Activated CD4-positive, alpha-beta memory T cell treated with anti-CD3 and anti-CD28 coated beads for 36 hours (primary cell): ENCODE measurements around the gene ABCA9. TPM values are rescaled to one million over a fixed set of nuclear protein-coding genes. Genes with fewer than 3 reads are reported as not detected.

Experiments
- CTCF ChIA-PET: fragments of 350-600 bp; sonication (Branson Sonifier 250); formaldehyde crosslinking; loops from one replicate; lab custom pipeline; 2021; ENCODE audit warnings: antibody characterized with exemption, inconsistent platforms; lab: Charles Lee
- POLR2A ChIA-PET: fragments of 350-600 bp; sonication (Branson Sonifier 250); formaldehyde crosslinking; loops from one replicate; lab custom pipeline; 2021; ENCODE audit warnings: antibody characterized with exemption; lab: Charles Lee
- DNase-seq: peaks from one replicate; pipeline ENCODE4 v3.0.0-alpha.2; 2020
- H3K27ac Mint-ChIP-seq: one replicate; pipeline ENCODE4 v1.8.0; 2021; ENCODE audit warnings: mixed read lengths
- H3K27me3 Mint-ChIP-seq: one replicate; pipeline ENCODE4 v1.8.0; 2021; ENCODE audit warnings: mixed read lengths
- H3K36me3 Mint-ChIP-seq: one replicate; pipeline ENCODE4 v1.8.0; 2021; ENCODE audit warnings: mixed read lengths
- H3K4me1 Mint-ChIP-seq: one replicate; pipeline ENCODE4 v1.8.0; 2021; ENCODE audit warnings: low read depth, mixed read lengths
- H3K4me3 Mint-ChIP-seq: one replicate; pipeline ENCODE4 v1.8.0; 2021; ENCODE audit warnings: mild to moderate bottlenecking, mixed read lengths
- H3K9me3 Mint-ChIP-seq: one replicate; pipeline ENCODE4 v1.8.0; 2021; ENCODE audit warnings: mixed read lengths
- intact Hi-C: fragments of 100-400 bp; cut with micrococcal nuclease; formaldehyde crosslinking; loops from one replicate; pipeline ENCODE4 v1.15.1; 2023
- microRNA-seq: library from miRNA; unstranded; fragments of <30 nt; microRNA quantifications from one replicate; pipeline ENCODE4 v1.2.0, GENCODE V29; 2022; ENCODE audit warnings: borderline number of aligned reads, borderline microRNAs expressed, borderline replicate concordance
- total RNA-seq, 2 experiments: library from RNA; stranded (reverse); gene quantifications; one replicate each; pipeline ENCODE4 v1.2.3, GENCODE V29; 2021

ABCA9 gene
- total RNA-seq, 2 experiments from 2014 or later, result not detected

GRCh38 chr17:68937890-68938514, 122.7 kb downstream of the ABCA9 start:
- no peaks in the 10 kb centered on the region for H3K36me3 Mint-ChIP-seq
- no peak for DNase-seq
- no peaks in the 10 kb centered on the region for H3K9me3 Mint-ChIP-seq
- ChIA-PET POLR2A (no interaction called here), CTCF (no interaction called here)
- H3K4me1 Mint-ChIP-seq, result no peaks in the 10 kb centered on the region
- no peak overlapping the region for H3K27ac Mint-ChIP-seq
- intact Hi-C loops, result no loop called here
- no peak overlapping the region for H3K4me3 Mint-ChIP-seq
- peaks cover 12% of the 10 kb centered on the region for H3K27me3 Mint-ChIP-seq

GRCh38 chr17:68927516-68927915, 133.2 kb downstream of the ABCA9 start:
- intact Hi-C loops, result no loop called here
- Mint-ChIP-seq H3K27me3 (peaks cover 2% of the 10 kb centered on the region), H3K27ac (no peak overlapping the region), H3K4me3 (no peak overlapping the region), H3K36me3 (no peaks in the 10 kb centered on the region), H3K9me3 (no peaks in the 10 kb centered on the region), H3K4me1 (no peaks in the 10 kb centered on the region)
- no peak for DNase-seq
- POLR2A ChIA-PET, result no interaction called here
- CTCF ChIA-PET, result no interaction called here

- CTCF ChIA-PET, result no interaction called here
- intact Hi-C loops, result no loop called here
- no peak overlapping the region for H3K27ac Mint-ChIP-seq
Observed at GRCh38 chr17:68924793-68925720, 135.7 kb downstream of the ABCA9 start.

More at GRCh38 chr17:68924793-68925720, 135.7 kb downstream of the ABCA9 start:
- POLR2A ChIA-PET, result no interaction called here
- H3K36me3 Mint-ChIP-seq, result no peaks in the 10 kb centered on the region
- DNase-seq, result no peak
- H3K27me3 Mint-ChIP-seq, result peaks cover 2% of the 10 kb centered on the region
- no peak overlapping the region for H3K4me3 Mint-ChIP-seq
- H3K4me1 Mint-ChIP-seq, result no peaks in the 10 kb centered on the region
- no peaks in the 10 kb centered on the region for H3K9me3 Mint-ChIP-seq

Small RNAs within 50 kb of the gene (microRNA-seq; reads per million reads assigned to microRNA genes)
- gene MIR4524A, result not detected
- gene MIR4524B, result not detected

Other genes starting within 250 kb of the ABCA9 start
- not detected for gene ABCA8, start 105.5 kb downstream of the ABCA9 start, total RNA-seq
- gene ABCA6, start 81.0 kb upstream of the ABCA9 start, total RNA-seq, result not detected
- gene ABCA10, start 167.9 kb upstream of the ABCA9 start, total RNA-seq, result under 1 TPM; 0.22 to 0.38 TPM